Loucy (cell line): ENCODE results near the gene PDK4.

Source experiments
- H2AFZ ChIP-seq: fragments of 200-600 bp; sonication (generic); 2 replicates; pipeline ENCODE4 v1.6.0; 2016; ENCODE audit warnings: antibody characterized with exemption, mild to moderate bottlenecking, low read length, moderate library complexity
- H3F3A ChIP-seq: fragments of 200-600 bp; 2 replicates; pipeline ENCODE4 v1.6.0; 2016; ENCODE audit warnings: antibody characterized with exemption, low read depth, mild to moderate bottlenecking
- H3K27me3 ChIP-seq: fragments of 200-600 bp; sonication (generic); 2 replicates; pipeline ENCODE4 v1.6.1; 2014; ENCODE audit warnings: low read length, mild to moderate bottlenecking; ENCODE audit not compliant: insufficient read depth, poor library complexity, severe bottlenecking
- H3K36me3 ChIP-seq: fragments of 200-600 bp; sonication (generic); 2 replicates; pipeline ENCODE4 v1.6.1; 2016; ENCODE audit warnings: low read length; ENCODE audit not compliant: insufficient read depth
- H3K4me1 ChIP-seq: fragments of 200-600 bp; sonication (generic); 2 replicates; pipeline ENCODE4 v1.5.1; 2014; ENCODE audit warnings: low read length, mild to moderate bottlenecking; ENCODE audit not compliant: insufficient read depth, poor library complexity, severe bottlenecking
- H3K4me2 ChIP-seq: fragments of 200-600 bp; sonication (generic); 2 replicates; pipeline ENCODE4 v1.6.0; 2014; ENCODE audit warnings: antibody characterized with exemption, low read length, low read depth, mild to moderate bottlenecking; ENCODE audit not compliant: poor library complexity, severe bottlenecking
- H3K4me3 ChIP-seq: fragments of 200-600 bp; sonication (generic); 2 replicates; pipeline ENCODE4 v1.5.1; 2014; ENCODE audit warnings: low read length, mild to moderate bottlenecking, mixed read lengths; ENCODE audit not compliant: poor library complexity, severe bottlenecking
- H3K79me2 ChIP-seq: fragments of 200-600 bp; sonication (generic); 2 replicates; pipeline ENCODE4 v1.6.1; 2014; ENCODE audit warnings: low read length; ENCODE audit not compliant: insufficient read depth
- H3K9ac ChIP-seq: fragments of 200-600 bp; sonication (generic); 2 replicates; pipeline ENCODE4 v1.6.0; 2014; ENCODE audit warnings: mild to moderate bottlenecking, low read depth, low read length, moderate library complexity; ENCODE audit not compliant: poor library complexity, severe bottlenecking
- H3K9me2 ChIP-seq: fragments of 200-600 bp; sonication (generic); replicated peaks from 2 replicates; pipeline ENCODE4 v1.6.1; 2016; ENCODE audit warnings: low read depth, low read length, mixed read lengths
- H3K9me3 ChIP-seq: fragments of 200-600 bp; sonication (generic); 2 replicates; pipeline ENCODE4 v1.6.1; 2014; ENCODE audit warnings: mild to moderate bottlenecking, antibody characterized with exemption, low read length, low read depth; ENCODE audit not compliant: insufficient read depth
- H4K20me1 ChIP-seq: fragments of 200-600 bp; sonication (generic); 2 replicates; pipeline ENCODE4 v1.6.0; 2014; ENCODE audit warnings: antibody characterized with exemption, low read length, mild to moderate bottlenecking; ENCODE audit not compliant: insufficient read depth, poor library complexity, severe bottlenecking
- CTCF ChIP-seq: fragments of 200-600 bp; sonication (generic); conservative IDR thresholded peaks from 2 replicates; pipeline ENCODE4 v1.5.1; 2014; ENCODE audit warnings: mild to moderate bottlenecking, antibody characterized with exemption, low read length
- EZH2phosphoT487 ChIP-seq: fragments of 200-600 bp; IDR thresholded peaks from 2 replicates; pipeline ENCODE4 v1.6.1; 2018; ENCODE audit warnings: antibody characterized with exemption, mild to moderate bottlenecking, moderate library complexity, borderline replicate concordance

Gene PDK4

DNA sequence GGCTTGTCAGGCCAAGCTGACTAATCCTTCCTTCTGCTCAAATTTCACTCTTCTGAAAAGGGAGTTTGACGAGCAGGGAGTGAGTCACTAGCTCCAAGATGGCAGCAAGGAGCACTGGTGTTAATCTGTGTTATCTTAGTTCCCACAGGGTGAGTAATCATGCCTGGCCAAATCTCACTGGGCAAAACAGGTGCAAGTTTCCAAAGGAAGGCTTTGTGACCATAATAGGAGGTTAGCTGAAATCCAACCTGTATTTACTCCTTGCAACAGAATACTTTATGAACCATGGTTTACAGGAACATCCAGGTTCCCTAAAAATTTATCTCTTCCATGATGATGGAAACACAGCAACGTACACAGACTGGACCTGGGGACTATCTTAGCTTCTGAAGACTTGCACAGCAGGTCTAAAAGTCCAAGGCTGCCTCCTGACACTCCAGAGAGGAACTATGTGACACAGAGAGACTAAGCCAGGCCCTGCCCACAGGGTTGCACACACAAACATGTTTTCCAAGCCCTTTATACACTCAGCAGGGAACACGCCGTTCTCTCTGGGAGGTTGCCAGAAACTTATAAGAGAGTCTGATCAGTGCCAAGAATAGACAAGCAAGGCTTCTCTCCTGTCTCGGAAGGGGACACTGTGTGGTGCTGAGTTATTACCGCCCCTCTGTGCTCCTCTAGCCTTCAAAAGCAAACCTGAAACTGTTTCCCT is 46.3 kb downstream of the PDK4 start:
- Histone ChIP-seq H3K4me2 (no peak overlapping the region), H3K27me3 (no peaks in the 10 kb centered on the region), H2AFZ (0 out of 2 replicates have a peak overlapping the region, but pooled peaks have one; percentile 20), H3K79me2 (no peaks in the 10 kb centered on the region), H3K9me2 (no peaks in the 10 kb centered on the region), H3K36me3 (no peaks in the 10 kb centered on the region), H3K9ac (no peak overlapping the region), H3F3A (no peaks in the 10 kb centered on the region), H4K20me1 (no peaks in the 10 kb centered on the region), H3K4me3 (no peak overlapping the region), H3K9me3 (no peaks in the 10 kb centered on the region), H3K4me1 (no peaks in the 10 kb centered on the region)
- no peak for TF ChIP-seq EZH2phosphoT487
- TF ChIP-seq CTCF, result no peak

- no peaks in the 10 kb centered on the region for H3K27me3 ChIP-seq
- H3K4me1 ChIP-seq, result no peaks in the 10 kb centered on the region
- H3K36me3 ChIP-seq, result no peaks in the 10 kb centered on the region
- TF ChIP-seq CTCF (no peak), EZH2phosphoT487 (no peak)
- no peaks in the 10 kb centered on the region for H3K9me3 ChIP-seq
- H3K9me2 ChIP-seq, result no peaks in the 10 kb centered on the region
- H2AFZ ChIP-seq, result no peak overlapping the region
- no peak overlapping the region for H3K4me2 ChIP-seq
- no peak overlapping the region for H3K9ac ChIP-seq
- no peak overlapping the region for H3K4me3 ChIP-seq
- no peaks in the 10 kb centered on the region for H4K20me1 ChIP-seq
- no peaks in the 10 kb centered on the region for H3F3A ChIP-seq
- no peaks in the 10 kb centered on the region for H3K79me2 ChIP-seq
Observed at GRCh38 chr7:95547361-95548348, 48.7 kb downstream of the PDK4 start.

- H3K4me1 ChIP-seq, result no peaks in the 10 kb centered on the region
- no peak for TF ChIP-seq EZH2phosphoT487
- no peak for TF ChIP-seq CTCF
- H3K27me3 ChIP-seq, result no peaks in the 10 kb centered on the region
- no peak overlapping the region for H2AFZ ChIP-seq
- no peaks in the 10 kb centered on the region for H3K36me3 ChIP-seq
- H3K9me3 ChIP-seq, result no peaks in the 10 kb centered on the region
- H4K20me1 ChIP-seq, result no peaks in the 10 kb centered on the region
- no peaks in the 10 kb centered on the region for H3K9me2 ChIP-seq
- H3K9ac ChIP-seq, result no peak overlapping the region
- no peak overlapping the region for H3K4me3 ChIP-seq
- no peak overlapping the region for H3K4me2 ChIP-seq
- H3K79me2 ChIP-seq, result no peaks in the 10 kb centered on the region
- H3F3A ChIP-seq, result no peaks in the 10 kb centered on the region
Observed at GRCh38 chr7:95546647-95547046, 49.7 kb downstream of the PDK4 start.
